H7 (cell line): ENCODE data around the gene SLC25A26. TPM values are rescaled to one million over a fixed set of nuclear protein-coding genes. Genes with fewer than 3 reads are reported as not detected.

ENCODE experiments used
- DNase-seq: peaks from one replicate; pipeline ENCODE4 v3.0.0; 2012
- H3K27me3 ChIP-seq: 2 replicates; pipeline ENCODE4 v1.6.0; 2011; ENCODE audit warnings: mild to moderate bottlenecking, low read length; ENCODE audit not compliant: control insufficient read depth, insufficient read depth
- H3K36me3 ChIP-seq: replicated peaks from 2 replicates; pipeline ENCODE4 v1.5.1; 2011; ENCODE audit warnings: low read length; ENCODE audit not compliant: control insufficient read depth, insufficient read depth
- H3K4me3 ChIP-seq: 2 replicates; pipeline ENCODE4 v1.5.1; 2011; ENCODE audit warnings: low read depth, mild to moderate bottlenecking, control low read depth, low read length, moderate library complexity; ENCODE audit not compliant: insufficient read depth
- total RNA-seq: library from RNA; depleted of rRNA; stranded (reverse); fragments of >200 nt; shearing (Covaris generic); gene quantifications from 2 replicates; pipeline ENCODE4 v1.2.3, GENCODE V29; 2014; rRNA removed

Gene SLC25A26
- total RNA-seq, 1 experiment from 2014 or later: 26.5 TPM

- Histone ChIP-seq H3K27me3 (no peaks in the 10 kb centered on the region), H3K36me3 (peaks cover 5% of the 10 kb centered on the region), H3K4me3 (no peak overlapping the region)
- DNase-seq: no peak
Measured at GRCh38 chr3:66426135-66426534, 205.3 kb downstream of the SLC25A26 start.

- H3K27me3 ChIP-seq: no peaks in the 10 kb centered on the region
- no peak overlapping the region for H3K4me3 ChIP-seq
- no peak for DNase-seq
- peaks cover 5% of the 10 kb centered on the region for H3K36me3 ChIP-seq
Measured at GRCh38 chr3:66427352-66427751, 206.6 kb downstream of the SLC25A26 start.

- no peak for DNase-seq
- H3K27me3 ChIP-seq: no peaks in the 10 kb centered on the region
- H3K36me3 ChIP-seq: peaks cover 5% of the 10 kb centered on the region
- no peak overlapping the region for H3K4me3 ChIP-seq
Measured at GRCh38 chr3:66427951-66428474, 207.2 kb downstream of the SLC25A26 start.

Other genes with a start within 250 kb of the SLC25A26 start
- 26.4 and 34.8 TPM in 2 replicates for gene MAGI1, start 182.1 kb upstream of the SLC25A26 start, total RNA-seq